Measurements from ENCODE around the gene GLIS1. TPM values are rescaled to one million over a fixed set of nuclear protein-coding genes. Genes with fewer than 3 reads are reported as not detected.

The GLIS1 gene
- total RNA-seq, 1 experiment from 2014 or later, result 3.0 TPM

GRCh38 chr1:53617851-53618499 lies 121.0 kb downstream of the GLIS1 start:
- no peak for DNase-seq (ENCODE audit: low read depth)

GRCh38 chr1:53617382-53617781 lies 121.6 kb downstream of the GLIS1 start:
- DNase-seq (ENCODE audit: low read depth), result no peak

GRCh38 chr1:53616927-53617326 lies 122.0 kb downstream of the GLIS1 start:
- no peak for DNase-seq (ENCODE audit: low read depth)

GRCh38 chr1:53616511-53616910 lies 122.5 kb downstream of the GLIS1 start:
- DNase-seq (ENCODE audit: low read depth), result no peak

- no peak for DNase-seq (ENCODE audit: low read depth)
Observed at GRCh38 chr1:53615101-53615500, 123.9 kb downstream of the GLIS1 start.

- DNase-seq (ENCODE audit: low read depth), result no peak
Observed at GRCh38 chr1:53614231-53615021, 124.5 kb downstream of the GLIS1 start.

GRCh38 chr1:53608676-53609075 lies 130.3 kb downstream of the GLIS1 start:
- no peak for DNase-seq (ENCODE audit: low read depth)

- DNase-seq (ENCODE audit: low read depth), result no peak
Observed at GRCh38 chr1:53608071-53608470, 130.9 kb downstream of the GLIS1 start.

- DNase-seq (ENCODE audit: low read depth), result no peak
Observed at GRCh38 chr1:53606651-53607051, 132.3 kb downstream of the GLIS1 start.

GRCh38 chr1:53606197-53606596 lies 132.8 kb downstream of the GLIS1 start:
- no peak for DNase-seq (ENCODE audit: low read depth)

GRCh38 chr1:53605181-53605580 lies 133.8 kb downstream of the GLIS1 start:
- DNase-seq (ENCODE audit: low read depth), result no peak

GRCh38 chr1:53604291-53604919 lies 134.6 kb downstream of the GLIS1 start:
- peak; percentile 40 for DNase-seq (ENCODE audit: low read depth)

- DNase-seq (ENCODE audit: low read depth), result no peak
Observed at GRCh38 chr1:53603431-53603830, 135.5 kb downstream of the GLIS1 start.

- DNase-seq (ENCODE audit: low read depth), result no peak
Observed at GRCh38 chr1:53601867-53602775, 136.8 kb downstream of the GLIS1 start.

GRCh38 chr1:53601031-53601745 lies 137.8 kb downstream of the GLIS1 start:
- DNase-seq (ENCODE audit: low read depth), result no peak

GRCh38 chr1:53600561-53600960 lies 138.4 kb downstream of the GLIS1 start:
- no peak for DNase-seq (ENCODE audit: low read depth)

- DNase-seq (ENCODE audit: low read depth), result no peak
Observed at GRCh38 chr1:53600001-53600400, 139.0 kb downstream of the GLIS1 start.

GRCh38 chr1:53599481-53599880 lies 139.5 kb downstream of the GLIS1 start:
- no peak for DNase-seq (ENCODE audit: low read depth)

- DNase-seq (ENCODE audit: low read depth), result no peak
Observed at GRCh38 chr1:53598966-53599365, 140.0 kb downstream of the GLIS1 start.

- no peak for DNase-seq (ENCODE audit: low read depth)
Observed at GRCh38 chr1:53595906-53596305, 143.1 kb downstream of the GLIS1 start.

All from Daoy (cell line).